HepG2 (cell line): ENCODE data around the gene MYO9A. TPM values are rescaled to one million over a fixed set of nuclear protein-coding genes. Genes with fewer than 3 reads are reported as not detected.

Source experiments
- ATAC-seq: fragments of 200-7000 bp; cut with Tn5 transposase; 3 replicates; pipeline ENCODE4 v1.9.1; 2020; ENCODE audit warnings: mild to moderate bottlenecking, moderate library complexity
- BruUV-seq: library from RNA; stranded (reverse); fragments of 400-500 nt; replicated peaks from 2 replicates; lab custom pipeline; 2021; lab: Mats Ljungman, UMichigan
- CTCF ChIA-PET: fragments of 300-600 bp; formaldehyde crosslinking; extraction: SDS; loops from one replicate; lab custom pipeline; 2021; ENCODE audit warnings: low total read pairs, inconsistent platforms, low intra/inter-chr PET ratio; lab: Yijun Ruan, JAX
- POLR2A ChIA-PET: fragments of 350-600 bp; sonication (Branson Sonifier 250); formaldehyde crosslinking; loops from one replicate; lab custom pipeline; 2020; ENCODE audit warnings: antibody characterized with exemption, inconsistent platforms; lab: Yijun Ruan, JAX
- DNase-seq: peaks from one replicate; pipeline ENCODE4 v3.0.0-alpha.2; 2015; ENCODE audit warnings: low spot score
- FAIRE-seq: peaks from 3 replicates; lab custom pipeline; 2011; peaks lifted over from hg19 to GRCh38; lab: Jason Lieb, UNC
- H2AFZ ChIP-seq: one replicate; pipeline ENCODE4 v1.6.1; 2011; ENCODE audit warnings: low read length, inconsistent platforms
- H3K27ac ChIP-seq: fragments of 300-600 bp; 3 replicates; pipeline ENCODE4 v1.8.0; 2011; ENCODE audit warnings: mixed run types, mild to moderate bottlenecking, mixed read lengths, low read length, inconsistent platforms; ENCODE audit not compliant: insufficient read depth; ENCODE audit errors: extremely low read length
- H3K27me3 ChIP-seq, 2 experiments: fragments of 200-600 bp in 1 of 2; 2 replicates in 1 of 2; 3 replicates in 1 of 2; pipeline versions ENCODE4 v1.6.0 to v1.8.0; 2011; ENCODE audit warnings: low read length in 2 of 2, mild to moderate bottlenecking in 2 of 2, moderate library complexity in 2 of 2, inconsistent platforms in 1 of 2; ENCODE audit not compliant: insufficient read depth in 2 of 2, control insufficient read depth in 1 of 2
- H3K36me3 ChIP-seq, 2 experiments: fragments of 200-600 bp in 1 of 2; replicated peaks in 1 of 2; 2 replicates in 1 of 2; 3 replicates in 1 of 2; pipeline versions ENCODE4 v1.5.1 to v1.8.0; 2011; ENCODE audit warnings: low read length in 2 of 2, inconsistent platforms in 1 of 2; ENCODE audit not compliant: insufficient read depth in 2 of 2, control insufficient read depth in 1 of 2
- H3K4me1 ChIP-seq: 2 replicates; pipeline ENCODE4 v1.5.1; 2012; ENCODE audit warnings: low read length, inconsistent platforms; ENCODE audit not compliant: insufficient read depth
- H3K4me2 ChIP-seq: 2 replicates; pipeline ENCODE4 v1.6.0; 2011; ENCODE audit warnings: low read depth, low read length, inconsistent platforms
- H3K4me3 ChIP-seq, 3 experiments: fragments of 200-600 bp in 1 of 3; sonication (generic), shearing (Covaris generic) in 1 of 3; replicated peaks in 1 of 3; 2 replicates each; pipeline ENCODE4 v1.5.1; 2011 to 2016; ENCODE audit warnings: low read length in 3 of 3, inconsistent platforms in 2 of 3, low read depth in 2 of 3, mild to moderate bottlenecking in 2 of 3, control low read depth in 1 of 3, mixed read lengths in 1 of 3; ENCODE audit not compliant: insufficient read depth in 1 of 3
- H3K79me2 ChIP-seq: one replicate; pipeline ENCODE4 v1.6.1; 2011; ENCODE audit warnings: low read length, inconsistent platforms; ENCODE audit not compliant: insufficient read depth
- H3K9ac ChIP-seq: 2 replicates; pipeline ENCODE4 v1.6.0; 2011; ENCODE audit warnings: mild to moderate bottlenecking, low read depth, low read length, inconsistent platforms; ENCODE audit not compliant: insufficient read depth
- H3K9me3 ChIP-seq: 2 replicates; pipeline ENCODE4 v1.5.1; 2012; ENCODE audit warnings: mild to moderate bottlenecking, low read length
- H4K20me1 ChIP-seq: 2 replicates; pipeline ENCODE4 v1.6.0; 2011; ENCODE audit warnings: inconsistent platforms, mild to moderate bottlenecking, low read length, moderate library complexity; ENCODE audit not compliant: insufficient read depth
- CEBPZ ChIP-seq: IDR thresholded peaks from 2 replicates; pipeline ENCODE4 v1.6.1; 2012; ENCODE audit warnings: low read length, improper control_type of control experiment
- DRAP1 ChIP-seq: IDR thresholded peaks from 2 replicates; pipeline ENCODE4 v1.6.1; 2016; ENCODE audit warnings: missing genetic modification reagents, missing compliant biosample characterization
- ELF1 ChIP-seq: sonication (generic); formaldehyde crosslinking; IDR thresholded peaks from 2 replicates; pipeline ENCODE4 v1.4.0; 2020; ENCODE audit warnings: missing genetic modification reagents
- GABPB1 ChIP-seq: IDR thresholded peaks from 2 replicates; pipeline ENCODE4 v1.6.1; 2016; ENCODE audit warnings: mild to moderate bottlenecking, missing genetic modification reagents, moderate library complexity, missing compliant biosample characterization
- MLX ChIP-seq: IDR thresholded peaks from 2 replicates; pipeline ENCODE4 v1.6.1; 2016
- MTF2 ChIP-seq: sonication (generic); formaldehyde crosslinking; IDR thresholded peaks from 2 replicates; pipeline ENCODE4 v1.5.0; 2020; ENCODE audit warnings: missing genetic modification reagents, borderline replicate concordance
- NRL ChIP-seq: sonication (generic); formaldehyde crosslinking; IDR thresholded peaks from 2 replicates; pipeline ENCODE4 v1.5.0; 2020; ENCODE audit warnings: missing genetic modification reagents, mild to moderate bottlenecking, moderate library complexity, borderline replicate concordance
- PCBP1 ChIP-seq: fragments of 200-400 bp; formaldehyde crosslinking; IDR thresholded peaks from 2 replicates; pipeline ENCODE4 v1.6.1; 2017; ENCODE audit warnings: mild to moderate bottlenecking, low read depth, low read length, borderline replicate concordance
- PHF20 ChIP-seq: sonication (generic); formaldehyde crosslinking; IDR thresholded peaks from 2 replicates; pipeline ENCODE4 v1.5.0; 2020; ENCODE audit warnings: mild to moderate bottlenecking, missing genetic modification reagents
- PREB ChIP-seq: sonication (generic); formaldehyde crosslinking; IDR thresholded peaks from 2 replicates; pipeline ENCODE4 v1.4.0; 2020; ENCODE audit warnings: missing genetic modification reagents
- RORA ChIP-seq: sonication (generic); formaldehyde crosslinking; IDR thresholded peaks from 2 replicates; pipeline ENCODE4 v1.5.0; 2020; ENCODE audit warnings: mild to moderate bottlenecking, missing genetic modification reagents, moderate library complexity
- TBX2 ChIP-seq: sonication (generic); formaldehyde crosslinking; IDR thresholded peaks from 2 replicates; pipeline ENCODE4 v1.5.0; 2020; ENCODE audit warnings: missing genetic modification reagents, mild to moderate bottlenecking, borderline replicate concordance
- U2AF1 ChIP-seq: fragments of 200-400 bp; formaldehyde crosslinking; optimal IDR thresholded peaks from 2 replicates; pipeline ENCODE3; 2017; ENCODE audit warnings: mild to moderate bottlenecking, low read depth, low read length
- ZKSCAN5 ChIP-seq: sonication (generic); formaldehyde crosslinking; IDR thresholded peaks from 2 replicates; pipeline ENCODE4 v1.5.1; 2020; ENCODE audit warnings: mild to moderate bottlenecking, missing genetic modification reagents
- ZNF101 ChIP-seq: sonication (generic); formaldehyde crosslinking; IDR thresholded peaks from 2 replicates; pipeline ENCODE4 v1.4.0; 2020; ENCODE audit warnings: mild to moderate bottlenecking, low read depth, missing genetic modification reagents, borderline replicate concordance
- ZNF124 ChIP-seq: sonication (generic); formaldehyde crosslinking; IDR thresholded peaks from 2 replicates; pipeline ENCODE4 v1.4.0; 2020; ENCODE audit warnings: missing genetic modification reagents
- ZNF17 ChIP-seq: sonication (generic); formaldehyde crosslinking; IDR thresholded peaks from 2 replicates; pipeline ENCODE4 v1.5.0; 2020; ENCODE audit warnings: mild to moderate bottlenecking, missing genetic modification reagents
- ZNF576 ChIP-seq: sonication (generic); formaldehyde crosslinking; IDR thresholded peaks from 2 replicates; pipeline ENCODE4 v1.4.0; 2020; ENCODE audit warnings: mild to moderate bottlenecking, missing genetic modification reagents
- WGBS: methylation state at CpG from one replicate; pipeline ENCODE4 v1.1.6; 2017; ENCODE audit warnings: low lambda C conversion rate; 5-methylcytosine and 5-hydroxymethylcytosine counted together
- in situ Hi-C: cut with HindIII; loops from 2 replicates; pipeline ENCODE4 v1.10.0; 2017; ENCODE audit warnings: low pct_unique_long_range_greater_than_20kb; ENCODE audit not compliant: extremely low pct_ligation_motif_present
- intact Hi-C: fragments of 100-400 bp; cut with micrococcal nuclease; formaldehyde crosslinking; loops from one replicate; pipeline ENCODE4 v1.10.0; 2022; ENCODE audit not compliant: unreplicated experiment
- polyA plus RNA-seq, 8 experiments: library from polyadenylated mRNA; depleted of rRNA in 3 of 8; stranded (reverse) in 7 of 8; unstranded in 1 of 8; fragments of >200 nt; fragmentation: Illumina TruSeq in 4 of 8; extraction: Trizol in 4 of 8; gene quantifications; 2 replicates each; pipeline versions ENCODE4 v1.2.1 to v1.2.3, GENCODE V29; 2011 to 2016; ENCODE audit warnings: low read depth in 4 of 8, missing spikeins in 1 of 8, mixed read lengths in 1 of 8; ENCODE audit not compliant: insufficient read depth in 1 of 8
- total RNA-seq, 5 experiments: library from RNA; depleted of rRNA; stranded (reverse); fragments of >200 nt; fragmentation: Illumina TruSeq; extraction: Trizol; gene quantifications; 2 replicates each; pipeline ENCODE4 v1.2.3, GENCODE V29; 2016; ENCODE audit warnings: low read depth in 1 of 5

Gene MYO9A
- total and polyA plus RNA-seq, 2 of the 13 experiments (the other 11 are each of a cell fraction or from before 2014, with no cell fraction given), result 4.8 to 15.3 TPM

GRCh38 chr15:71817351-71817750, 300.6 kb downstream of the MYO9A start:
- Histone ChIP-seq H3K27me3 (peaks cover 2 to 11% of the 10 kb centered on the region in 2 experiments; a peak in 3 of 5 replicates), H3K9ac (no peak overlapping the region), H3K4me3 (no peak overlapping the region), H3K27ac (no peak overlapping the region), H3K79me2 (no peaks in the 10 kb centered on the region), H3K4me2 (no peak overlapping the region), H2AFZ (no peak overlapping the region), H3K36me3 (no peaks in the 10 kb centered on the region), H3K9me3 (peaks cover 21% of the 10 kb centered on the region; the same call in 1 of the 2 replicates), H4K20me1 (no peaks in the 10 kb centered on the region), H3K4me1 (no peaks in the 10 kb centered on the region)
- CTCF ChIA-PET, result no interaction called here
- in situ Hi-C loops, result no loop called here
- TF ChIP-seq DRAP1 (CRISPR knock-in tag) (no peak), ZNF124 (CRISPR knock-in tag) (no peak), PCBP1 (no peak), RORA (CRISPR knock-in tag) (no peak), PHF20 (CRISPR knock-in tag) (no peak), U2AF1 (no peak), ZNF576 (CRISPR knock-in tag) (no peak), ZNF101 (CRISPR knock-in tag) (no peak), ELF1 (no peak), GABPB1 (CRISPR knock-in tag) (no peak), NRL (no peak), TBX2 (no peak), ZKSCAN5 (CRISPR knock-in tag) (no peak), MTF2 (CRISPR knock-in tag) (no peak), ZNF17 (no peak), CEBPZ (no peak), PREB (CRISPR knock-in tag) (no peak), MLX (CRISPR knock-in tag) (no peak)
- no TSS peak for BruUV-seq
- no peak for DNase-seq
- no peak for FAIRE-seq
- intact Hi-C loops, result no loop called here
- no peak for ATAC-seq
- POLR2A ChIA-PET, result no interaction called here
- WGBS, result 77% methylated on average over 13 of the region's 13 CpGs
